NOMO-1 (cell line): ENCODE measurements around the gene CYP2A13.
"Not testable (repeated sequence)": the region's sequence is repeated elsewhere in the genome, so short reads cannot be mapped to it uniquely, and the experiment has no call there.

Experiments used
- DNase-seq, 2 experiments: peaks; one replicate each; lab custom pipeline; 2025; ENCODE audit not compliant: unreplicated experiment in 2 of 2; lab: John Stamatoyannopoulos, UW

Gene CYP2A13, protein sequence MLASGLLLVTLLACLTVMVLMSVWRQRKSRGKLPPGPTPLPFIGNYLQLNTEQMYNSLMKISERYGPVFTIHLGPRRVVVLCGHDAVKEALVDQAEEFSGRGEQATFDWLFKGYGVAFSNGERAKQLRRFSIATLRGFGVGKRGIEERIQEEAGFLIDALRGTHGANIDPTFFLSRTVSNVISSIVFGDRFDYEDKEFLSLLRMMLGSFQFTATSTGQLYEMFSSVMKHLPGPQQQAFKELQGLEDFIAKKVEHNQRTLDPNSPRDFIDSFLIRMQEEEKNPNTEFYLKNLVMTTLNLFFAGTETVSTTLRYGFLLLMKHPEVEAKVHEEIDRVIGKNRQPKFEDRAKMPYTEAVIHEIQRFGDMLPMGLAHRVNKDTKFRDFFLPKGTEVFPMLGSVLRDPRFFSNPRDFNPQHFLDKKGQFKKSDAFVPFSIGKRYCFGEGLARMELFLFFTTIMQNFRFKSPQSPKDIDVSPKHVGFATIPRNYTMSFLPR

DNA sequence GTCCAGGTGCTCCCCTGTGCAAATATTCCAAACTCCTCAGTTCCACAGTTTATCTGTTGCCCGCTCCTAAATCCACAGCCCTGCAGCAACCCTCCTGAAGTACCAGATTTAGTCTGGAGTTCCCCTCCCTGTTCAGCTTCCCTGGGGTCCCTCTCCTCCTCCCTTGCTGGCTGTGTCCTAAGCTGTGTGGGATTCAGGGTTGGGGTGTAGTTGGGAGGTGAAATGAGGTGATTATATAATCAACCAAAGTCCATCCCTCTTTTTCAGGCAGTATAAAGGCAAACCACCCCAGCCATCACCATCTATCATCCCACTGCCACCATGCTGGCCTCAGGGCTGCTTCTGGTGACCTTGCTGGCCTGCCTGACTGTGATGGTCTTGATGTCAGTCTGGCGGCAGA lies at the start of gene CYP2A13:
Gene CYP2A13 (plus strand): TSS at position 301 of the 400 bp plus-strand sequence. CDS start 21 bp downstream, at position 322.
- no peak for DNase-seq

DNA sequence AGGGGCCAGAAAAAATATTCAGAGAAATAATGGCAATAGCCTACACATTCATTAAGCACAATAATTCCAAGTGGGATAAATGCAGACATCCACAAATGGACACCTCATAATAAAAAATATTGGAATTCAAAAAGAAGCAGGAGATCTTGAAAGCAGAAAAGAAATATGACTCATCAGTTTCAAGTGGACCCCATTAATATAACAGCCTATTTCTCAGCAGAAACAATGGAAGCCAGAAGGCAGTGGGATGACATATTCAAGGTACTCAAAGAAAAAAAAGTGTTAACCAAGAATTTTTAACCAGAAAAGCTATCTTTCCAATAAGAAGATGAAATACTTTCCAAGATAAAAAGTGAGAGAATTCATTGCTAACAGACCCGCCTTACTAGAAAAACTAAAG lies 48.4 kb upstream of the CYP2A13 start:
- no peak for DNase-seq

- not testable (repeated sequence) for DNase-seq
Observed at GRCh38 chr19:41045095-41045494, 43.2 kb upstream of the CYP2A13 start.

DNA sequence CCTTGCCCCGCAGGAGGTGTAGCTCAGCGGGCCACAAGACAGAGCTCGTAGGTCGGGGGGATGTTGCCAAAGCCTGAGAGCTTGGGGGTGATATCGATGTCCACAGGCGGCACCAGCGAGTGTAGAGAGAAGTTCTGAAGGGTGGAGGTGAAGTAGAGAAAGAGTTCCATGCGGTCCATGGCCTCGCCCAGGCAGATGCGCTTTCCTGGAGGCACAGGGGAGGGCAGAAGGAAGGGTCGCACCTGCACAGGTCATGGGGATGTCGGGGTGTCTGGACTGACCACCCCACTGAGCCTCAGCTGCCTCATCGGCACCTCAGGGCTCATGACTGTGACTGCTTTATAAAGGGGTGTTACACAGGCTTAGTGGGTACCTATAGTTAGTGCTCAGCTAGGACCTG lies 37.8 kb upstream of the CYP2A13 start:
- DNase-seq: no peak

- DNase-seq: not testable (repeated sequence)
Observed at GRCh38 chr19:41052162-41052561, 36.1 kb upstream of the CYP2A13 start.

- not testable (repeated sequence) for DNase-seq
Observed at GRCh38 chr19:41053331-41053730, 34.9 kb upstream of the CYP2A13 start.

DNA sequence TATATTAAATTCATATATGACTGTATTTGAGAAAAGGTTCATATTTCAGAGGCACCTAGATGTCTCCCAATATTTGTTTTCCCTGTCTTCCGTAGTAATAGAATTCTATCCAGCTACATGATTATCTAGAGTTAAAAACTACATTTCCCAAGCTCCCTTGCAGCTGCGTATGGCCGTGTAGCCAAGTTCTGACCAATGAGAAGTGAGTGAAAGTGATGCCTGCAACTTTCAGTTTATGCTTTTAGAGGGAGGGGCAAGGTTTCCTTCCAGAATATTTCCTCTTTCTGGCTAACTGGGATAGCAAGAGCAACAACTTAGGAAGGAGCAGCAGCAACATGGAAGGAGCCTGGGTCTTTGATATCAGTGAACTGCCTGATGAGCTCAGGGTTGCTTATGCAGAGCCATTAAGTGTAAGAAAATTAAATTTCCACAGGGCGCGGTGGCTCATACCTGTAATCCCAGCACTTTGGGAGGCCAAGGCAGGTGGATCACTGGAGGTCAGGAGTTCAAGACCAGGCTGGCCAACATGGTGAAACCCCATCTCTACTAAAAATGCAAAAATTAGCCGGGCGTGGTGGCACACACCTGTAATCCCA lies 23.2 kb upstream of the CYP2A13 start:
- no peak for DNase-seq

GRCh38 chr19:41076286-41076685 lies 12.0 kb upstream of the CYP2A13 start:
- no peak for DNase-seq

DNA sequence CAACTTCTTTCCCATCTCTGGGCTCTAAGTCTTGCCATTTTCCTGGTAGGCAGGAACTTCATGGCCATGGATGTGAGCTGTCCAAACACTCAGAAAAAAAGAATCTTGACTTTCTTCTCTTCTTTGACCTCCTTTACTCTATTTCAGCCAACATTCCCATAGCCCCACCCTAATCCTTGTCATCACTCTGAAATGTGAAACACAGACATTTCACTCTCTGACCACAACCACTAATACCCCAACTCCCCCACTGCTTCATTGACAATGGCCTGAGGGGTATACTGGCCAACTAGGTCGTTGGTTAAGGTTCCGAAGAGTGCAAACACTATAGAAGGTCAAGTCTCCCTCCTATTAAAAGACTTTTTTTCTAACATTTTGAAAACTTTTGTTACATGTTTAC lies 4.7 kb upstream of the CYP2A13 start:
- DNase-seq: no peak

DNA sequence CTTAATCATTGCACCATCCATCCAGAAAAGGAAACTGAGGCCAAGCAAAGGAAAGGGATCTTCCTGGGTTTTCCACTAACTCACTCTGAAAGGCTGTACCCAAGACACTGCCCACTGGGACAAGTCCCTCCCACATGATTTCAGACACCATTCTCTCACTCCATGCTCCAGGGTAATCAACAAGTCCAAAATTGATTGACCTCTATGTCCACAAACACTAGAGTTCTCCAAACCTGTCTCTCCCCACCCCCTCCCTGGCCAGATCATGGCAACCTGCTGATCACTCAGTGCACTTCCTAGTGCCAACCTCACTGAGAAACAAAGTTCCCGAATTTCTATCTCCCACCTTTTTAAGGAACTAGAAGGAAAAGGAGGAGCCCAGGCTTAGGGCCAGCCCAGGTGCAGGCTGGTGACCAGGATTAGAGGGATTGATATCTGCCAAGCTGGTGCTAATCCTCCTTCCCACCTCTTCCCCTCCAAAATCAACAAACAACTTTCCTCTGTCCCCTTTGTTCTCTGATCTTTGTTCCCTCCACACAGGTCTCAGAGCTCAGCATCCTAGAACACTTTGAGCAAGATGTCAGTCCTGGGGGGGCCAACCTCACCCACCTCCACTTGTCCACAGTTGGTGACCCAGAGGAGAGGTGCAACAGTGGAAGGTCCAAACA lies 2.4 kb upstream of the CYP2A13 start:
- DNase-seq: no peak

GRCh38 chr19:41089959-41090358 lies 1.7 kb downstream of the CYP2A13 start:
- no peak for DNase-seq

DNA sequence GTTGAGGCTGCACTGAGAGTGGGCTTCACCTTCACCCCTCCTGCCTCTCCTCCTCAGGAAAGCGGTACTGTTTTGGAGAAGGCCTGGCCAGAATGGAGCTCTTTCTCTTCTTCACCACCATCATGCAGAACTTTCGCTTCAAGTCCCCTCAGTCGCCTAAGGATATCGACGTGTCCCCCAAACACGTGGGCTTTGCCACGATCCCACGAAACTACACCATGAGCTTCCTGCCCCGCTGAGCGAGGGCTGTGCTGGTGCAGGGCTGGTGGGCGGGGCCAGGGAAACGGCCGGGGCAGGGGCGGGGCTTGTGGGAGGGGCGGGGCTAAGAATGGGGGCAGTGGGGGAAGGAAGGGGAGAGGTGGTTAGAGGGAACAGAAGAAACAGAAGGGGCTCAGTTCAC lies 7.5 kb downstream of the CYP2A13 start:
- DNase-seq: no peak

DNA sequence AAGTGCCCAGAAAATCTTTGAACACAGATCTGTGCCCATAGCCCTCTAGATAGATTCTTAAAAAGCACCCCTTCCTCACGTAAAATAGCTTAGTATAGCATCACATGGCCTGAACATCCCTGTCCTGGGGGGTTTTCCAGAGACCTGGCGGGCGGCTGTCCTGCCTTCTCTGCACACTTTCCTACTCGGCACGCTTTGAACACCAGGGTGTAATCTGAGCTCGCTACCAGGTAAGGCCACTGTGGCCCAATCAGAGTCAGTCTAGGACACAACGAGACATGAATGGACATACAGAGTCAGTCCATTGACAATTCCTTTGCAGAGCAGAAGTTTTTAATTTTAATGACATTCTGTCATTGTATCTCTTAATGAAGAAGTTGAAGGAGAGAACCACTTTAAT lies 8.1 kb downstream of the CYP2A13 start:
- DNase-seq: no peak

DNA sequence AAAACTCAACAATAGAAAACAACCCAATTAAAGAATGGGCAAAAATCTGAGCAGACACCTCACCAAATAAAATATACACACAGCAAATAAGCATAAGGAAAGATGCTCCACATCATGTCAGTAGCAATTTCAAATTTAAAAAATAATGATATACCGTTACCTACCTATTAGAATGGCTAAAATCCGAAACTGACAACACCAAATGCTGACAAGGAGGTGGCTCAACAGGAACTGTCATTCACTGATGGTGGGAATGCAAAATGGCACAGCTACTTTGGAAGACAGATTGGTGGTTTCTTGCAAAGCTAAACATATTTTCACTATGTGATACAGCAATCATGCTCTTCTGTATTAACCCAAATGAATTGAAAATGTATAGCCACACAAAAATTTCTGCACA lies 9.1 kb downstream of the CYP2A13 start:
- no peak for DNase-seq

DNA sequence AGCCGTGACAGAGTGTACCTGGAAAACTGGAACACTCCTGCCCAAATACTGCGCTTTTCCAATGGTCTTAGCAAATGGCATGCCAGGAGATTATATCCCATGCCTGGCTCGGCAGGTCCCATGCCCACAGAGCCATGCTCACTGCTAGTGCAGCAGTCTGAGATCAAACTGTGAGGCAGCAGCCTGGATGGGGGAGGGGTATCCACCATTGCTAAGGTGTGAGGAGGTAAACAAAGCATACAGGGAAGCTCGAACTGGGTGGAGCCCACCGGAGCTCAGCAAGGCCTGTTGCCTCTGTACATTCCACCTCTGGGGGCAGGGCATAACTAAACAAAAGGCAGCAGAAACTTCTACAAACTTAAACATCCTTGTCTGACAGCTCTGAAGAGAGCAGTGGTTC lies 10.5 kb downstream of the CYP2A13 start:
- no peak for DNase-seq

GRCh38 chr19:41102210-41102609 lies 14.0 kb downstream of the CYP2A13 start:
- DNase-seq: not testable (repeated sequence)

- no peak for DNase-seq
Observed at GRCh38 chr19:41106177-41106576, 17.9 kb downstream of the CYP2A13 start.

DNA sequence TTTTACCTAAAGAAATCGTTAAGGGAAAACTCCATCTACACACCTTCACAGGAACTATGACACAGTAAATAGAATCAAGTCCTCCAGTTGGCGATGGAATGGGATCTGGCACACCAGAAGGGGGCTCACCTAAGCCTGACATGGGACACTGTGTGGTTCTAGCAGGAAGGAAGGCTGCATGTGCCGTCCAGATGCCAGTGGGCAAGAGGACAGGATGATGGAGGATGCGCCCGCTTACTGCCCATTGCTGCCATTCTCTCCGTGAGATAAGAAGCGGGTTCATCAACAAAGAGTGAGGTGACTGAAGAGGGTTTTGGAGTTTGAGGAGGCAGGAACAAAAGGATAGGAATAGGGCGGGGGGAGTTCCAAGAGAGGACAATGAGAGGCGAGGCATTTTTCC lies 23.0 kb downstream of the CYP2A13 start:
- DNase-seq: no peak

- DNase-seq: no peak
Observed at GRCh38 chr19:41111750-41112295, 23.6 kb downstream of the CYP2A13 start.

GRCh38 chr19:41112728-41113290 lies 24.6 kb downstream of the CYP2A13 start:
- no peak for DNase-seq

- no peak for DNase-seq
Observed at GRCh38 chr19:41114132-41114531, 25.9 kb downstream of the CYP2A13 start, which contains the start of gene CYP2F1. TSS of gene CYP2F1 (plus strand) at chr19:41114432. CDS start at chr19:41116189, 1,757 bp downstream.
